Measurements from ENCODE around the gene MORC3. TPM values are rescaled to one million over a fixed set of nuclear protein-coding genes. Genes with fewer than 3 reads are reported as not detected.

MORC3 gene
- total and polyA plus RNA-seq, 2 of the 4 experiments (the other 2 are of a cell fraction): 14.0 to 23.5 TPM

- no peak overlapping the region for H2AK9ac ChIP-seq (replicated peaks; ENCODE audit: low read depth, low read length, poor library complexity)
- no peak overlapping the region for H3K9ac ChIP-seq (ENCODE audit: low read depth, low read length)
- BruUV-seq (replicated peaks): no TSS peak
- 0 out of 2 replicates have a peak, but pooled peaks cover 3% of the 10 kb centered on the region for H3K9me1 ChIP-seq (ENCODE audit: insufficient read depth, low read length)
- H3K9me3 ChIP-seq (ENCODE audit: control insufficient read depth, insufficient read depth, low read length): no peaks in the 10 kb centered on the region
- 0 out of 4 replicates have a peak, but pooled peaks cover 0 to 3% of the 10 kb centered on the region in 2 experiments for H3K79me1 ChIP-seq (ENCODE audit: low read depth in 1 of 2, low read length in 2 of 2)
- H3K23ac ChIP-seq (ENCODE audit: low read depth, low read length): no peak overlapping the region
- peaks cover 7% of the 10 kb centered on the region for H3K36me3 ChIP-seq (ENCODE audit: control insufficient read depth, insufficient read depth, low read length)
- intact Hi-C loops (cut with micrococcal nuclease) (no loop called here), dilution Hi-C loops (cut with HindIII; ENCODE audit: low sequenced_read_pairs, unreplicated experiment) (no loop called here), in situ Hi-C loops (cut with MboI; ENCODE audit: low sequenced_read_pairs) (no loop called here)
- H3K4me3 ChIP-seq (ENCODE audit: insufficient read depth, low read depth, low read length): no peak overlapping the region
- no peaks in the 10 kb centered on the region for H4K20me1 ChIP-seq (ENCODE audit: insufficient read depth, low read length)
- no peak overlapping the region for H2BK20ac ChIP-seq (ENCODE audit: low read depth, low read length)
- H3K27me3 ChIP-seq (ENCODE audit: control insufficient read depth, insufficient read depth, low read length): no peaks in the 10 kb centered on the region
- no peak overlapping the region for H3K4ac ChIP-seq (ENCODE audit: low read depth, low read length)
- H2AFZ ChIP-seq (replicated peaks; ENCODE audit: low read length, poor library complexity): no peak overlapping the region
- H3K18ac ChIP-seq (ENCODE audit: low read depth, low read length): no peak overlapping the region
- no peak overlapping the region for H3K4me2 ChIP-seq (ENCODE audit: low read depth, low read length)
- no peak overlapping the region for H2BK120ac ChIP-seq (ENCODE audit: low read depth, low read length)
- no peak overlapping the region for H3K27ac ChIP-seq (ENCODE audit: insufficient read depth, low read length)
- no peak overlapping the region for H4K8ac ChIP-seq (ENCODE audit: low read depth in 2 of 2, low read length in 2 of 2)
- H3K4me1 ChIP-seq (ENCODE audit: control insufficient read depth, insufficient read depth, low read length): no peaks in the 10 kb centered on the region
- ChIA-PET POLR2A (ENCODE audit: unreplicated experiment) (interaction anchor here (0.6 kb wide), 2 partner anchors 38 to 198 kb away, joined by 3 to 9 read pairs; no protein-coding TSS in a partner anchor), CTCF (interaction anchor here (0.6 to 0.9 kb wide), 3 partner anchors 11 to 262 kb away, joined by 3 read pairs; no protein-coding TSS in a partner anchor)
- H4K91ac ChIP-seq (ENCODE audit: insufficient read depth, low read depth, low read length): no peak overlapping the region
- WGBS, 2 experiments (ENCODE audit: extremely low coverage in 2 of 2, insufficient read length in 1 of 2): no CpG with 5 or more reads among the region's 1 CpG
- DNase-seq: no peak
- no peak overlapping the region for H3K14ac ChIP-seq (replicated peaks; ENCODE audit: low read depth, low read length)
- no peak overlapping the region for H3K56ac ChIP-seq (ENCODE audit: extremely low read depth, insufficient read depth, low read length)
- no peak overlapping the region for H2AK5ac ChIP-seq (ENCODE audit: low read depth, low read length)
- no peak overlapping the region for H4K5ac ChIP-seq (ENCODE audit: low read depth, low read length)
- no peak overlapping the region for H2BK15ac ChIP-seq (ENCODE audit: low read depth, low read length)
- no peak for TF ChIP-seq CEBPB (IDR thresholded peaks at IDR 0.05; ENCODE audit: low read depth, low read length)
- TF ChIP-seq ELK1 (IDR thresholded peaks at IDR 0.05; ENCODE audit: borderline replicate concordance, low read depth, low read length): no peak
- TF ChIP-seq USF2 (IDR thresholded peaks at IDR 0.05; ENCODE audit: low read depth, low read length): no peak
- no peak for TF ChIP-seq MXI1 (IDR thresholded peaks at IDR 0.05; ENCODE audit: borderline replicate concordance, low read depth, low read length)
- TF ChIP-seq MAFK (IDR thresholded peaks at IDR 0.05; ENCODE audit: low read depth, low read length): no peak
- no peak for TF ChIP-seq POLR2A (IDR thresholded peaks at IDR 0.05; ENCODE audit: low read depth, low read length)
- no peak for TF ChIP-seq RFX5 (IDR thresholded peaks at IDR 0.05; ENCODE audit: low read depth, low read length)
- TF ChIP-seq MAZ (IDR thresholded peaks at IDR 0.05; ENCODE audit: borderline replicate concordance, low read depth, low read length): no peak
- TF ChIP-seq RCOR1 (IDR thresholded peaks at IDR 0.05; ENCODE audit: insufficient replicate concordance, low read length): no peak
- TF ChIP-seq CHD1 (IDR thresholded peaks at IDR 0.05; ENCODE audit: low read depth, low read length): no peak
- no peak for TF ChIP-seq NFE2L2 (IDR thresholded peaks at IDR 0.05; ENCODE audit: low read depth, low read length)
- TF ChIP-seq SMC3 (IDR thresholded peaks at IDR 0.05; ENCODE audit: low read depth, low read length): no peak
- TF ChIP-seq FOS (IDR thresholded peaks at IDR 0.05; ENCODE audit: low read depth, low read length): no peak
- TF ChIP-seq CTCF (conservative IDR thresholded peaks at IDR 0.05; ENCODE audit: low read depth, low read length): no peak
- TF ChIP-seq BHLHE40 (IDR thresholded peaks at IDR 0.05; ENCODE audit: low read depth, low read length): no peak
- TF ChIP-seq RAD21 (IDR thresholded peaks at IDR 0.05; ENCODE audit: low read length): no peak
- ATAC-seq (ENCODE audit: low read depth): no peak
- H2BK5ac ChIP-seq (ENCODE audit: low read depth, low read length, poor library complexity, severe bottlenecking): no peak overlapping the region
These were observed 82.3 kb downstream of the MORC3 start for GRCh38 chr21:36402339-36402738.

All from IMR-90 (cell line).